Measurements from ENCODE around the gene GAS2L1. TPM values are rescaled to one million over a fixed set of nuclear protein-coding genes. Genes with fewer than 3 reads are reported as not detected.

The GAS2L1 gene
- polyA plus RNA-seq, 6 donors from 2014 or later = 0.39 to 1.2 (median 1.0) TPM; not detected in 1

GRCh38 chr22:29328566-29329500, 22.4 kb downstream of the GAS2L1 start:
- no peak overlapping the region for H3K27ac Mint-ChIP-seq
- H3K4me3 Mint-ChIP-seq = no peak overlapping the region
- peaks cover 3 to 8% of the 10 kb centered on the region in 2 donors for H3K36me3 Mint-ChIP-seq
- DNase-seq = no peak
- ATAC-seq (ENCODE audit: low read depth in 2 of 2) = no peak
- H3K4me1 Mint-ChIP-seq = peaks cover 0 to 8% (median 4%) of the 10 kb centered on the region in 3 donors
- no peaks in the 10 kb centered on the region for H3K9me3 Mint-ChIP-seq
- H3K27me3 Mint-ChIP-seq = no peaks in the 10 kb centered on the region

GRCh38 chr22:29329581-29329980, 23.1 kb downstream of the GAS2L1 start:
- peaks cover 3 to 8% (median 3%) of the 10 kb centered on the region in 3 donors for H3K4me1 Mint-ChIP-seq
- peaks cover 0 to 8% of the 10 kb centered on the region in 2 donors for H3K36me3 Mint-ChIP-seq
- H3K27me3 Mint-ChIP-seq = no peaks in the 10 kb centered on the region
- DNase-seq (no peak), ATAC-seq (ENCODE audit: low read depth in 2 of 2) (no peak)
- no peak overlapping the region for H3K27ac Mint-ChIP-seq
- no peaks in the 10 kb centered on the region for H3K9me3 Mint-ChIP-seq
- H3K4me3 Mint-ChIP-seq = peak overlapping the region in 1 of 8 donors; percentile 78

- H3K9me3 Mint-ChIP-seq = no peaks in the 10 kb centered on the region
- no peak overlapping the region for H3K27ac Mint-ChIP-seq
- ATAC-seq (ENCODE audit: low read depth in 2 of 2) (no peak), DNase-seq (no peak)
- no peaks in the 10 kb centered on the region for H3K27me3 Mint-ChIP-seq
- H3K36me3 Mint-ChIP-seq = peaks cover 0 to 11% of the 10 kb centered on the region in 2 donors
- H3K4me3 Mint-ChIP-seq = no peak overlapping the region
- H3K4me1 Mint-ChIP-seq = peaks cover 3 to 8% (median 5%) of the 10 kb centered on the region in 3 donors
Observed at GRCh38 chr22:29330291-29330690, 23.8 kb downstream of the GAS2L1 start.

GRCh38 chr22:29330753-29331152, 24.3 kb downstream of the GAS2L1 start:
- peaks cover 0 to 15% of the 10 kb centered on the region in 2 donors for H3K36me3 Mint-ChIP-seq
- DNase-seq (no peak), ATAC-seq (ENCODE audit: low read depth in 2 of 2) (no peak)
- peaks cover 3 to 13% (median 10%) of the 10 kb centered on the region in 3 donors for H3K4me1 Mint-ChIP-seq
- peak overlapping the region in 1 of 6 donors; percentile 62 for H3K27ac Mint-ChIP-seq
- H3K27me3 Mint-ChIP-seq = no peaks in the 10 kb centered on the region
- H3K4me3 Mint-ChIP-seq = no peak overlapping the region
- no peaks in the 10 kb centered on the region for H3K9me3 Mint-ChIP-seq

DNA sequence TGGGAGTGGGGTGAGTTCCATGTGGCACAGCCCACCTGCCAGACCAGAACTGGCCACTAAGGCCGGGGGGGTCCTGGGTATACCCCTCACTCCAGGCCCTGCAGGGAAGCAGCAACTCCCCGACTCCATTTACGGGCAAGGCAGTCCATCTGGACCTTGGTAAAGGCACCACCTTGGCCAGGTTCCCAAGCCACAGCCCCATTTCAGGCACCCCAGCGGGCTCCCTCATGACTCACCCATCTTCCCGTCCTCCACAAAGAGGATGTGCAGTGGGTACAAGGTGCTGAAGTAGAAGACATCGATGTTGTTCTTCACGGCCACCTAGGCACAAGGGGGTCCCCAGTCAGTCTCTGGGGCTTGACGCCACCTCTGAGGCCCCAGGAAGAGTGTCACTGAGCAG, 24.8 kb downstream of the GAS2L1 start:
- ATAC-seq (ENCODE audit: low read depth in 2 of 2) = no peak
- Mint-ChIP-seq H3K27ac (no peak overlapping the region), H3K9me3 (no peaks in the 10 kb centered on the region), H3K4me1 (peaks cover 3 to 16% (median 13%) of the 10 kb centered on the region in 3 donors), H3K27me3 (no peaks in the 10 kb centered on the region), H3K36me3 (peaks cover 0 to 20% of the 10 kb centered on the region in 2 donors), H3K4me3 (no peak overlapping the region)
- no peak for DNase-seq

GRCh38 chr22:29331658-29332300, 25.3 kb downstream of the GAS2L1 start:
- peaks cover 3 to 13% (median 10%) of the 10 kb centered on the region in 3 donors for H3K4me1 Mint-ChIP-seq
- H3K27ac Mint-ChIP-seq = peak overlapping the region in 3 of 6 donors; percentile 54 to 69 (median 63)
- ATAC-seq (ENCODE audit: low read depth in 2 of 2) (no peak), DNase-seq (no peak)
- H3K36me3 Mint-ChIP-seq = peaks cover 0 to 21% of the 10 kb centered on the region in 2 donors
- no peaks in the 10 kb centered on the region for H3K9me3 Mint-ChIP-seq
- no peak overlapping the region for H3K4me3 Mint-ChIP-seq
- H3K27me3 Mint-ChIP-seq = no peaks in the 10 kb centered on the region

DNA sequence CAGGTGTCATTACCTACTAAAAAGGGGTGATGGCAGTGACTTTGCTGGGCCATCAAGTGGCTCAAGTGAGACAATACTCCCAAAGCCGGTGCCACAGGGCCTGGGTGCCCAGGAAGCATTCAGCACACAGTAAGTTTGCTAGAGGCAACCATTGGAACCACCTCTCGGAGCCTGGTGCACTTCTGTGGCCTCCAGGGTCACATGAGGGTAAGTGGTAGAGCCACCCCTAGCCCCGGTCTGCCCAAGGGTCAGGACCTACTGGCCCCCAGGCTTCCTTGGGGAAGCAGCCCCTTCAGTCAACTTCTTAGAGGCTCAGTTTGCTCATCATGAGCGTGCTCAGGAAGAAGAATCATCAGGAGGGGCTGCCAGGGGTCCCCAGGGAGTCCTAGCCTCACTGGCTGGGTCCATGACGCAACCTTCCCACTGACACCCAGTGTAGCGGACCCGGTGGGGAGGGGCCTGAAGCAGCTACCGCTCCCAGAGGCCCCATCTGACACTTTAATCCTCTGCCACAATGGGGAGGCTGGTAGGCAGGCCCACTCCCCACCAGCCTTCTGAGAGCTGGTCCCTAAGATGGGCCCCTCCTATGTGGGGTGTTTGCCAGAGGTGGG, 26.5 kb downstream of the GAS2L1 start:
- no peak for DNase-seq
- Mint-ChIP-seq H3K36me3 (peaks cover 0 to 23% of the 10 kb centered on the region in 2 donors), H3K27ac (no peak overlapping the region), H3K4me3 (no peak overlapping the region), H3K9me3 (no peaks in the 10 kb centered on the region), H3K4me1 (peaks cover 3 to 13% (median 9%) of the 10 kb centered on the region in 3 donors), H3K27me3 (no peaks in the 10 kb centered on the region)
- no peak for ATAC-seq (ENCODE audit: low read depth in 2 of 2)

DNA sequence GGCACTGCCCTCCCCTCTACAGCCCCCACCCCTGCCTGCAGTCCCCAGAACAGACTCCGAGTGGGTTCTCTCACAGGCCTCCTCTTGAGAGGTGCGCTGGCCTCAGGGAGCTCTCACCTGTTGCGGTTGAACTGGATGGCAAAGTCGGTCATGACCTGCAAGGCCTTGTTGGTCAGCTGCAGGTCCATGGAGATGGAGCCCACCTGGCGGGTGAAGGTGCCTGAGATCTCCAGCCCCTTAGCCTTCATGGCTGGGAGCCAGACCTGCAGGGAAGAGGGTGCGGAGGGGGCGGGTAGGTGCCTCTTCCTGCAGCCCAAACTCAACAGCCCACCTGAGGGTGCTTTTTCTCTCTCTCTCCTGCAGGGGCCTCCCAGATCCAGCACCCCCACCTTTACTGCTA, 27.7 kb downstream of the GAS2L1 start:
- Mint-ChIP-seq H3K27me3 (no peaks in the 10 kb centered on the region), H3K9me3 (no peaks in the 10 kb centered on the region), H3K4me3 (no peak overlapping the region), H3K27ac (peak overlapping the region in 2 of 6 donors; percentile 46 to 67), H3K36me3 (peaks cover 4 to 33% of the 10 kb centered on the region in 2 donors), H3K4me1 (peaks cover 3 to 17% (median 9%) of the 10 kb centered on the region in 3 donors)
- ATAC-seq (ENCODE audit: low read depth in 2 of 2) (no peak), DNase-seq (no peak)

- H3K27me3 Mint-ChIP-seq = no peaks in the 10 kb centered on the region
- peaks cover 6 to 19% (median 9%) of the 10 kb centered on the region in 3 donors for H3K4me1 Mint-ChIP-seq
- no peaks in the 10 kb centered on the region for H3K9me3 Mint-ChIP-seq
- DNase-seq (no peak), ATAC-seq (ENCODE audit: low read depth in 2 of 2) (no peak)
- H3K36me3 Mint-ChIP-seq = peaks cover 5 to 32% of the 10 kb centered on the region in 2 donors
- peak overlapping the region in 2 of 6 donors; percentile 46 to 67 for H3K27ac Mint-ChIP-seq
- H3K4me3 Mint-ChIP-seq = no peak overlapping the region
Observed at GRCh38 chr22:29334696-29335344, 28.4 kb downstream of the GAS2L1 start.

DNA sequence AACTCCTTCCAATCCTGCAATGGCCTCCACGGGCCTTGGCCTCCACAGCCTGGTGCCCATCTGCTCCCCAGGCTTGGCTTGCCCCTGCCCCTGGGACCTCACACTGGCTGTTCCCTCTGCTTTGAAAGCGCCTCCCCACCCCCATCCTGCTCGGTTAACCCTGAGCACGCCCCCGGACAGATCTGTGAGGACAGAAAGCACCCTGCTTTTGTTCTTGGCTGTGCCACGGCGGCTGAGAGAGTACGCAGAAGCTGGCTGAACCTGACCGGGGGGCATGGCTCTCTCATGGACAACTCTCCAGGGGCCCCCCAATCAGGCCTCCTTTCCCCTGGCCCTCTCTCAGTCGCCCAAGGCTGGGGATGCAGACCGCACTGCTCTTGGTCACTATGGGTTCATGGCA, 29.2 kb downstream of the GAS2L1 start:
- no peaks in the 10 kb centered on the region for H3K9me3 Mint-ChIP-seq
- ATAC-seq (ENCODE audit: low read depth in 2 of 2) = no peak
- peaks cover 5 to 32% of the 10 kb centered on the region in 2 donors for H3K36me3 Mint-ChIP-seq
- H3K4me1 Mint-ChIP-seq = peaks cover 6 to 19% (median 9%) of the 10 kb centered on the region in 3 donors
- DNase-seq = no peak
- peak overlapping the region in 3 of 6 donors; percentile 20 to 76 (median 44) for H3K27ac Mint-ChIP-seq
- H3K27me3 Mint-ChIP-seq = no peaks in the 10 kb centered on the region
- peak overlapping the region in 1 of 8 donors; percentile 17 for H3K4me3 Mint-ChIP-seq

GRCh38 chr22:29336751-29337490, 30.5 kb downstream of the GAS2L1 start:
- peak overlapping the region in 2 of 8 donors; percentile 10 to 48 for H3K4me3 Mint-ChIP-seq
- peaks cover 6 to 19% (median 9%) of the 10 kb centered on the region in 3 donors for H3K4me1 Mint-ChIP-seq
- no peaks in the 10 kb centered on the region for H3K27me3 Mint-ChIP-seq
- H3K27ac Mint-ChIP-seq = peak overlapping the region in 2 of 6 donors; percentile 24 to 89
- H3K36me3 Mint-ChIP-seq = peaks cover 5 to 32% of the 10 kb centered on the region in 2 donors
- no peaks in the 10 kb centered on the region for H3K9me3 Mint-ChIP-seq
- no peak for ATAC-seq (ENCODE audit: low read depth in 2 of 2)
- DNase-seq = no peak

- H3K4me1 Mint-ChIP-seq = peaks cover 6 to 19% (median 9%) of the 10 kb centered on the region in 3 donors
- peak overlapping the region in 4 of 6 donors; percentile 34 to 84 (median 47) for H3K27ac Mint-ChIP-seq
- H3K9me3 Mint-ChIP-seq = no peaks in the 10 kb centered on the region
- DNase-seq (no peak), ATAC-seq (ENCODE audit: low read depth in 2 of 2) (no peak)
- H3K27me3 Mint-ChIP-seq = no peaks in the 10 kb centered on the region
- H3K36me3 Mint-ChIP-seq = peaks cover 5 to 34% of the 10 kb centered on the region in 2 donors
- no peak overlapping the region for H3K4me3 Mint-ChIP-seq
Observed at GRCh38 chr22:29337631-29338284, 31.3 kb downstream of the GAS2L1 start.
